ENCODE results near the gene CCDC134.

Gene CCDC134

DNA sequence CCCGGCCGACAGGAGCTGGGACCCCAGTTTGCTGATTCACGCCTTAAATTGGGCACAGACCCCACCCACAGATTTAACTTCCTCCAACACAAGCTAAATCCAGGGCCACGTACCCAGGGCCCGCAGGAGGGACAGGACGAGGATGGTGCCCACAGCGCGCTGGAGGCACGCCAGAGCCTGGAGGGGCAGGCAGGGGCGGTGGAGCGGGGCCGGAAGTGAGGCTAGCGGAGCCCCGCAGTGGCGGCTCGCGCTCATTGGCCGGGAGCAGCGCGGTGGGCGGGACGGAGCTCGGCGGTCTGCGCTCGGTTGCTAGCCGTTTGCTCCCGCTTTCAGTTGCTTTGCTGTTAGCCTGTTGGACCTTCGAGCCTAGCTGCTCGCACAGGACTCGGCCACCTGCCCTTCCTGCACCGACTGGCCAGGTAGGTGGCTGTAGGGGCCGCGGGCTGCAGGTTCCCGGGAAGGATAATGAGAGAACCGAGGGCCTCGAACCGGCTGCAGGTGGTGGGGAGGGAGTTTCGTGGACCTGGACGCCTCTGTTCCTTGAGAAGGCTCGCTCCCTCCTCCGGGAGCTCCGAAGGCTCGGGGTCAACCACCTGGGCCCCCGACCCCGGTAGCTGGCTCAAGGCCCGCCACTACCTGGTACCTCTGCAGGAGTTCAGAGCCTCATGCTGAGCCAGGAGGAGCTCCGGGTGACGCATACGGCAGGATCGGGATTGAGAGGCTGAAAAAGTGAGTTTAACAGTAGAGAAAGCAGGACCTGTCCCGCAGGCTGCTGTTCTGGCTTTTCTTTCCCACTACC, at the start of gene CCDC134:
CCDC134 (plus strand) TSS at position 332 of the 799 bp plus-strand sequence. CDS start 8,212 bp downstream, outside the sequence.
- DNase-seq, result peak; percentile 48

DNA sequence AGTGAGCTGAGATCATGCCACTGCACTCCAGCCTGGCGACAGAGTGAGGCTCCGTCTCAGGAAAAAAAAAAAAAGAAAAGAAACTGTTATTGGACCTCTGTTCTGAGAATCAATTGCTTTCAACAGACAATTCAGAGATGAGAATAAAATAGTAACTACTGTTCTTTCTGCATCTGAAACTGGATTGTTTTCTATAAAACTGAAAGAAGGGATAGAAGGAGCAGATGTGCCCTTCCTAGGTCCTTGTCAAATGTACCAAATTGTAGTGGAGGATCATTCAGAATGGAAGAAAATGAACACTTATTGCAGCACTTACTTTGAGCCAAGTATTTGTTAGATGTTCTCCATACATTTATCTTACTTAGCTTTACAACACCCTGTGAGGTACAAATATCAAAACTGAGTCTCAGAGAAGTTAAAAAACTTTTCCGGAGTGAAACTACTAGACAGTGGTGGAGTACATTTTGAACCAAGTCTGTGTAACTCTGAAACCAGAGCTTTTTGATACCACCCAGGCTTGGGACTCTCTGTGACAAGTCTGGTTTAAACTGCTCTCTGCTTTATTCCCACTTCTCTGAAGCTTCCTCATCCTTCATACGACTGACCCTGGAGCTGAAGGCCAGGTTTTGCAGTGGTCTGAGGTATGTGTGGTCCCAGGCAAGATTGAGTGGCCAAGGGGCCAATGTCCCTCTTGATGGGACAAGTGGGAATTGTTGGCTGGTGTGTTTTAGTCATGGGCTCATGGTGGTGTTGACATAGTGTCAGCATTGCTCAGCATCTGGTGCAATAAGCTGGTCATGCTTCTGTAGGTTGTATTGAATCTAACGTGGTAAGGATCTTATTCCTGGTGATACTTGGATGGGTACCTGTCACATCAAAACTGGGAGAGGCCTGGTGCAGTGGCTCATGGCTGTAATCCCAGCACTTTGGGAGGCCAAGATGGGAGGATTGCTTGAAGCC, 48.2 kb upstream of the CCDC134 start:
- no peak for DNase-seq

DNA sequence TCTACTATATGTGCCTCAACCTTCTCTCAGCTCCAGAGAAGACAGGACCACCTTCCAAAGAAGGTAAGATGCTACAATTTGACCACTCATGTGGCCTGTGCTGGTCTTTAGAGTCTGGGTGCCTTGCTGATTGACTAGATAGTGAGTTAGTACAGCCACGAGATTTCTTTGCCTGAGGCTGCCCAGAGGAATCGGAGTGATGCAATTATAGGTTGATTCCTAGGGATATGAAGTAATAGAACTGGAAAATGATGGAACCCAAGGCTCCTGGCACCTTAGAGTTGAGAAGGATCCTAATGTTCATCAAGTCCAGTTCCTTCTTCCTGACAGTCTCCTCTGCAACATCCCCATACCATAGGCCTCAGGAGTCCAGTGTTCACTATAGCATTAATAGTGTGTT, 46.5 kb upstream of the CCDC134 start:
- DNase-seq, result no peak

DNA sequence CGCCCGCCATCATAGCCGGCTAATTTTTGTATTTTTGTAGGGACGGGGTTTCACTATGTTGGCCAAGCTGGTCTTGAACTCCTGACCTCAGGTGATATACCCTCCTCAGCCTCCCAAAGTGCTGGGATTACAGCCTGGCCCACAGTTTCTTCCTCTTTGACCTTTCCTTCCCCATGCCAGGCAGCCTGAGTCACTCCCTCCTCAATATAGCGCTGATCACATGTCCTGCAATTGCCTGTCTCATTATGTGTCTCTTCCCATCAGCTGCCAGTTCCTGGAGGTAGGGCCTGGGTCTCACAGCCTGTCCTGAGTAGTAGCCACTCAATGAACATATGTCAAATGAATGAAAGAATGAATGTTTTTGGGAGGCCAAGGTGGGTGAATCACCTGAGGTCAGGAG, 43.0 kb upstream of the CCDC134 start:
- no peak for DNase-seq

DNA sequence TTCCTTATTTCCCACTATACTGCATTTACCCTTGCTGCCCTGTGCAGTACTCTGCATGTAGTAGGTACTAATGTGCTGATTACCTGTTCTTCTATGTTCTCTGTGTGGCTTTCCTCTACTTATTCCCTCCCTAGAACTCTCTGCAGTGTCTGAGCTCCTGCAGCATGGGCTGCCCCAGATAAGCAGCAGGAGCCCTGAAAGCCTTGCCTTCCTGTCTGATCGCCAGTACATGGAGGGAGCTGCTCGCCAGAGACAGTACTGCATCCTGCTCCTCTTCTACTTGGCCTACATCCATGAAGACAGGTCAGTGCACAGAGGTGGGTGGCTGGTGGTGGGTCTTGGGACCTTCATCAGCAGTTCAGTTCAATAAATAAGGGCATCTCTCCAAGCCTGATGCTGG, 42.2 kb upstream of the CCDC134 start:
- DNase-seq, result no peak

DNA sequence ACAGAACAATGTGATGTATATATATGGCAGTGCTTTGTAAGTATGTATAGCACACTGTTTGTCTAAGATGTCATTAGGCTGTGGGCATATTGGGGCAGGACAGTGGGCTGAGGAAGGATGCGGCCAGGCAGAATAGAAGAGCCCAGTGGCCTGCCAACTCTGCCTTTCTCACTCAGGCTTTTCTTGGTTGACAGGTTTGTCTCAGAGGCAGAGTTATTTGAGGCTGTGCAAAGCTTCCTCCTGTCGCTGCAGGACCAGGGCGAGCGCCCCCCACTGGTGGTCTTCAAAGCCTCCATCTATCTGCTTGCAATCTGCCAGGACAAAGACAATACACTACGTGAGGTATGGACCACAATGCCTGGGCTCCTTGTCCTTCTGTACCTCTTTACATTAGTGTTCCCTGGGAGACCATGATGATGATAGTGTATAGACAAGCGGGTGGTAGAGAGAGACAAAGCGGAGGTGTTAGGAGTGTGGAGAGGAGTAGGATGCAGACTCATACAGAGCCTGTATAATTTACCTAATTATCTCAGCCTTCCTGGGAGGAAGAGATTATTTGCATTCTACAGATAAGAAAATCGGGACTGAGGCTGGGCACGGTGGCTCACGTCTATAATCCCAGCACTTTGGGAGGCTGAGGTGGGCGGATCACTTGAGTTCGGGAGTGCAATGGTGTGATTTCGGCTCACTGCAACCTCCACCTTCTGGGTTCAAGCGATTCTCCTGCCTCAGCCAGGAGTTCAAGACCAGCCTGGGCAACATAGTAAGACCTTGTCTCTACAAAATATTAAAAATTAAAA, 37.3 kb upstream of the CCDC134 start:
- DNase-seq, result no peak

DNA sequence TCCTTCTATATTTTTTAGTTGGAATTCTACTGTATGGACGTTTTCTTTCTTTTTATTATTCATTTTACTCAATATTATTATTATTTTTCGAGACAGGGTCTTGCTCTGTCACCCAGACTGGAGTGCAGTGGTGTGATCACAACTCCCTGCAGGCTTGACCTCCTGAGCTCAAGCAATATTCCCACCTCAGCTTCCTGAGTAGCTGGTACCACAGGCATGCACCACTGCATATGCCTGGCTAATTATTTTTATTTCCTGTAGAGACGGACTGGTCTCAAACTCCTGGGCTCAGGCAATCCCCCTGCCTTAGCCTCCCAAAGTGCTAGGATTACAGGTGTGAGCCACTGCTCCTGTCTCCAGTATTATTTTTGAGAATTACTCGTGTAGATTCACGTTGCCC, 34.0 kb upstream of the CCDC134 start:
- DNase-seq, result no peak

DNA sequence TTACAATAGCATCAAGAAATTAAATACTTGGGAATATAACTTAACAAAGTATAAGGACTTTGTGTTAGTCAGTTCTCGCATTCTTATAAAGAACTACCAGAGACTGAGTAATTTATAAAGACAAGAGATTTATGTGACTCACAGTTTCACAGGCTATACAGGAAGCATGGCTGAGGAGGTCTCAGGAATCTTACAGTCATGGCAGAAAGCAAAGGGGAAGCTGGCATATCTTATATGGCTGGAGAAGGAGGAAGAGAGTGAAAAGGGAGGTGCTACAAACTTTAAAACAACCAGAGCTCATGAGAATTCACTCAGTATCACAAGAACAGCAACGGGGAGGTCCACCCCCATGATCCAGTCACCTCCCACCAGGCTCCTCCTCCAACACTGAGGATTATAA, 32.0 kb upstream of the CCDC134 start:
- no peak for DNase-seq

DNA sequence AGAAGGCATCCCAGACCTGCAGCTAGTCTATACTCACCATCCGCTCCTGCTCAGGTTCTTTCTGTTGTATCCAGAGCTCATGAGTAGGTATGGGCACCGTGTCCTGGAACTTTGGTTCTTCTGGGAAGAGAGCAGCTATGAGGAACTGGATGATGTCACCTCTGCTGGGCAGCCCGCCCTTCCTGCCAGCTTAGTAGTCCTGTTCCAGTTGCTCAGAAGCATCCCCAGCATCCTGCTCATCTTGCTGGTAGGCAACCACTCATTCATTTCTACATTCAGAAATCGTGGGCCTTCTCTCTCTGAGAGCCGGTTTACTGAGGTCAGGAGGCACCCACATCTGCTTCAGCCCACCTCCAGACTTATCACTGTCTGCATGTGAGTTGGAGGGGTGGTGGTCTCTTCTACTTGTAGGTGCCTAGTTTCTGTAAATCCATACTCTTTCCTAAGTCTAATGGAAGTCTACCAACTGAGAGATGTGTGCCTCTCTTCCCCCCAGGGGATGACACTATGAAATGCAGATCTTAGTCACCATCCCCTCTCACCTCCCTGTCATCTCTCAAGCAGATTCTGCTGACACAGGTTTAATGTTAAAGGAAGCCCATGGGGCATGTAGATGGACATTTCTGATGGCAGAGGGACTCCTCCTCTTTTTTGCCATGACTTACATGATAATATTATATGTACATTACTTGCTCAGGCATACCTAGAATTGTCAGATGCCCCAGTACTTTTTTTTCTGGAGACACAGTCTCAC, 29.6 kb upstream of the CCDC134 start:
- DNase-seq, result no peak

DNA sequence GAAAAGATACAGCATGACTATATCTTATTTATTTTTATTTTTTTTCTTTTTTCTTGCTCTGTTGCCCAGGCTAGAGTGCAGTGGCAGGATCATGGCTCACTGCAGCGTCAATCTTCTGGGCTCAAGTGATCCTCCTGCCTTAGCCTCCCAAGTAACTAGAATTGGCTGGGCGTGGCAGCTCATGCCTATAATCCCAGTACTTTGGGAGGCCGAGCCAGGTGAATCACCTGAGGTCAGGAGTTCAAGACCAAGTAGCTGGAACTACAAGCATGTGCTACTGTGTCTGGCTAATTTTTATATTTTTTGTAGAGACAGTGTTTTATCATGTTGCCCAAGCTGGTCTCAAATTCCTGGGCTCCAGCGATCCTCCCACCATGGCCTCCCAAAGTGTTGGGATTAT, 28.3 kb upstream of the CCDC134 start:
- DNase-seq, result no peak

DNA sequence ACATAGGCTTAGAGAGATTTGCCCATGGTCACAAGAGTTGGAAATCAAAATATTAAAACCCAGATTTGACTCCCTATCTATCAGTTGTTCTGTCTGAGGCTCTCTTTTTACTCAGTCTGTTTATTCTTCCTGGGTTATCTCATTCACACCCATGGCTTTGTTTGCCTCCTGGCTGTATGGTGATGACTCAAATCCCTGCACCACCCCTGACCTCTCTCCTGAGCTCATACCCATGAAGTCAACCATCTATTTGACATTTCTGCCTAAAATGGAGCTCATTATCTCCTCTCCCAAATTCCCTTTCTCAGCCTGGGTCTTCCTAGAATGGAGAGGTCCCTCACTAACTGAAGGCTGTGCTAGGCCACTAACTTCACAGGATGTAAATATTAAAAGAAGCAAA, 27.8 kb upstream of the CCDC134 start:
- no peak for DNase-seq

DNA sequence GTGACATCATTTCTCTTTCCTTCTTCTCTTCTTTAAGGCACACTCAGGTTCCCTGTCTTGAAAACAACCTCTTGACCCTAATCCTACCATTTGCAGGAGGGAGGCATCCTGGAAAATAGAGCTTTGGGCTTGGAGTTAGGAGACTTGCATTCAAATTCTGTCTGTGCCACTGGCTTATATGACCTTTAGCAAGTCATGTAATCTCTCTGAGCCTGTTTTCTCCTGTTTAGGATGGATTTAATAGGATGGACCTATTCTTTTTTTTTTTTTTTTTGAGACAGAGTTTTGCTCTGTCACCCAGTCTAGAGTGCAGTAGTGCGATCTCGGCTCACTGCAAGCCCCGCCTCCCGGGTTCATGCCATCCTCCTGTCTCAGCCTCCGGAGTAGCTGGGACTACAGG, 25.1 kb upstream of the CCDC134 start:
- no peak for DNase-seq

DNA sequence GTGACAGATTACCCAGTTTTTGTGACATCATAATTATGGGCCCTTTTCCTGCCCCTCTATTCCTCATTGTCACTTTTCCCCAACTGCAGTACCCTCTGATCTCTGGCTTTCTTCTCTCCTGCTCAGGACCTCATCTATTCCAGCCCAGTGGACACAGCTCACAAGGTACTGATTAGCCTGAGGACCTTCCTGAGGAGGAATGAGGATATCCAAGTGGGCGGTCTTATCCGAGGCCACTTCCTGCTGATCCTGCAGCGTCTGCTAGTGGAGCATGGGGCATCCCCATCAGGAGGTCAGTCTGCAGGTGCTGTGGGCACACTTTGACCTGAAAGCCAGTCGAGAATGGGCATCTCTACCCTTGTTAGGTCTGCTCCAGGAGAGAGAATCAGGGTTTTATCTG, 24.5 kb upstream of the CCDC134 start:
- DNase-seq, result no peak

DNA sequence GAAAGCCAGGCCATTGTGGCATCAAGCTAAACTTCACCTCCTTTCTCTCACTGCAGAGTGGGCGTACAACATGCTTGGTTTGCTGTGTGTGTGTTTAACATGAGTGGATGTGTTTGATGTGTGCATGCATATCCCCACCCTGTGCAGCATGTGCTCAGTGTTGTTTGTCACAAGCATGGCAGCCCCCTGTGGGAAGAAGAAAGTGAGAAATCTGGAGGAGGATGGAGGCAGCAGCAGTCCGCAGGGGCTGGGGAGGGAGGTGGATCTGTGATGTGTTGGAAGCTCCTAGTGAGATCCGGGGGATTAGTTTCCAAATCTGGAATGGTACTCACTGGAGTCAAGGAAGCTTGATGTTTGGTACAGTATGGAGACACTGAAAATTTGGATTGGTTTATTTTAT, 24.1 kb upstream of the CCDC134 start:
- DNase-seq, result no peak

DNA sequence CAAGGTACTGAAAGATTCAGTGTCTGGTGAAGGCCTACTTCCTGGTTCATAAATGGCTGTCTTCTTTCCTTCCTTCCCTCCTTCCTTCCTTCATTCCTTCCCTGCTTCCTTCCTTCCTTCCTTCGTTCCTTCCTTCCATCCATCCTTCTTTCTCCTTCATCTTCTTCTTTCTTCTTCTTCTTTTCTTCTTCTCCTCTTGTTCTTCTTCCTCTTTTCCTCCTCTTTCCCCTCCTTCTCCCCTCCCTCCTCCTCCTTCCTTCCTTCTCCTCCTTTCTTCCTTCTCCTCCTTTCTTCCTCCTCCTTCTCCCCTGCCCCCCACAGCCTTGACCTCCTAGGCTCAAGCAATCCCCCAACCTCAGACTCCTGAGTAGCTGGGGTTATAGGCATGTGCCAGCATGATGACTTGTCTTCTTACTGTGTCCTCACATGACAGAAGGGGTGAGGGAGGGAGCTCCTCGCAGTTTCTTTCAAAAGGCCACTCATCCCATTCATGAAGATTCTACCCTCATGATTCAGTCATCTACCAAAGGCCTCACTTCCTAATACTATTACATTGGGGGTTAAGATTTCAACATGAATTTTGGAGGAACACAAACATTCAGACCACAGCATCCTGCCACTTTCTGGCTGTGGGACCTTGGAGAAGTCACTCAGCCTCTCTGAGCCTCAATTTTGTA, 22.6 kb upstream of the CCDC134 start:
- no peak for DNase-seq

DNA sequence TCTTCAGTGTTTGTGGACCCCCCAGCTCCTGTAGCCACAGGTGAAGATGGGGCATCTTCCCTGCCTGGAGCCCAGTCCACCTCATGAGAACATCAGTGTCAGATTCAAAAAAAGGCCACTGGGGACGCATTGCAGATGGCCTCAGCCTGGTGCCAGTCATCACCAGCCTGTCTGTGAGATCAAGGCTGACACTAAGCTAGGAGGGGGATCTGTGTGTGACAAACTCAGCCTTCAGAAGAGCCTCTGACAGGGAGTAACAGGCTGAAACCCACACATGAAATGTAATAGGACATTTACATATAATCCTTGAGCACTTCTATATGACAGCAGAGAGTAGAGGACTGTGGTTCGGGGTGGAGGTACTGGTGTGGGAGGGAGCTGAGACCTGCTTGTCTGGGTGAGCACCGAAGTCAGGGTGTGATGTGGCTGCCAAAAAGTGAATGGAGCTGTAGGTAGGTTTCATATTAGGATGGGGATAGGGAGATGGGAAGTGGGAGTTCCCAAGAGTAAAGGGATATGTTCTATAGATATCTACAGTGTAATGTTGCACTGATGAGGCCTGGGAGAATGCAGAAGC, 20.5 kb upstream of the CCDC134 start:
- no peak for DNase-seq

DNA sequence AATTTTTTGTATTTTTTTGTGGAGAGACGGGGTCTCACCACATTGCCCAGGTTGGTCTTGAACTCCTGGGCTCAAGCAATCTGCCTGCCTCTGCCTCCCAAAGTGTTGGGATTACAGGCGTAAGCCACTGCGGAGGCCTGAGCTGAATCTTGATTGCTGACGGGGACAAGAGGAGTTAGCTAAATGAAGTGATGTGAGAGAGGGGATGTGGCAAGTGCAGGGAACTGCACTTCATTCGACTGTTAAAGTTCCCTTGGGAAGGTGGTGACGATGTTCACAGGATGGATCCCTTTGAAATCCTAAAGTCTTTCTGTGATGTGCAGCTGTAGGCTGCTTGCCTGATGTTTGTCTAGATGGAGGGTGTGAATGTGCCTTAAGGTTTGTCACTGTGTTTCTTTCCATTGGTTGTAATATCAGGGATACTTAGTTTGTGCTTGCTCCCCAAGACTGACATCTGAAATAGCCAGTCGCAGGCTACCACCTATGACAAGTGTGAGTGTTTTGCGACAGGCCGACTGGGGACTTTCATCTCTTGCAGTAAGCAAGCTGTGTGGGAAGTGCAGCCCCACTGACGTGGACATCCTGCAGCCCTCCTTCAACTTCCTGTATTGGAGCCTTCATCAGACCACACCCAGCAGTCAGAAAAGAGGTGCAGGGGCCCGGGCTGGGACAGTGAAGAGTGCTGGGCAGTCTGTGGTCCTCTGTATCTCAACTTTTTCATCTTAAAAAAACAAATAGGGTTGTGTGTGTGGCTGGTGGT, 19.6 kb upstream of the CCDC134 start:
- no peak for DNase-seq

DNA sequence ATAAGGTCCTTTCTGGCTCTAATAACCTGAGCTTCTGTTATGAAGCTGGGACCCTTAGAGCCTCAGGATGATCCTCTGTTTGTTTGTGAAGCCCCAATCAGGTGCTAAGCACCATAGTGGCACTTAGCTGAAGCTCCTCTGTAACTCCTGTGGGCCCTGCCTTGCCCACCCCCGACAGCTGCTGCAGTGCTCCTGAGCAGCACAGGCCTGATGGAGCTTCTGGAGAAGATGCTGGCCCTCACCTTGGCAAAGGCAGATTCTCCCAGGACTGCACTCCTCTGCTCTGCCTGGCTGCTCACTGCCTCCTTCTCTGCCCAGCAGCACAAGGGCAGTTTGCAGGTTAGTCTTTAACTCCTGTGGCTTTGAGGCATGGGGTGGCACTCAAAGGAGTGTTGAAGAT, 19.0 kb upstream of the CCDC134 start:
- no peak for DNase-seq

DNA sequence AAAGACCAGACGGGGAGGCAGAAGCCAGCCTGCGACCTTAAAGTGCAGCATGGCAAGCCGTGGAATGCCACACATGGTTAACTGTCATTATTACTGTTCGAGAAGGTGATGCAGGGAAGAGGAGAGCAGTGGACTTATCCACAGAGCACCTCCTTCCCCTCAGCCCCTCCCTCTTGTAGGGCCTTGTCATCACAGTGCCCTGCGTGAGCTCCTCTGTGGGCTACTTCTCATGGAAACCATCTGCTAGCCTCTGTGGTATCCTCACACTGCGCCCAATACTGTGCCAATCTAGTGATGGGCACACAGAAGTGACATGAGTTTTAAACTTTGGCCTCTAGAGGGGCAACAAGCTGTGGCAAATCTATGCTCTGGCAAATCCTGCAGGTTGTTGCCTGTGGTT, 18.2 kb upstream of the CCDC134 start:
- no peak for DNase-seq

DNA sequence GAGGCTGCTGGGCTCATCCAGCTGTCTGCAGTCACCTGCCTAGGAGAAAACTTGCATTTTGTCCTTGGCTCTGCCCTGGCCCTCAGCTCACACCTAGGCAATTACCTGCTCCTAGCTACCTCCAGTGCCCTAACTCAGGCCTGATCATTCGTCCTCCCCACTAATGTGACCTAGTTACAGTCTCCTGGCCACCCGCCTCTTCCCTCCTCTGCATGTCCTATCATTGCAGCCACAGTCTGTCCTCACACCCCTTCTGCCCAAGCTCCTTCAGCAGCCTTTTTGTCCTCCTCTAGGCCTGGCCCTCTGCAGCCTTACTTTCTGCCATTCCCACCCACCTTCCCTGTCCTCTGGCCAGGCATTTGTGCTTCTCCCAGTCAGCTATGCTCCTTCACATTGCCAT, 17.7 kb upstream of the CCDC134 start:
- no peak for DNase-seq

DNA sequence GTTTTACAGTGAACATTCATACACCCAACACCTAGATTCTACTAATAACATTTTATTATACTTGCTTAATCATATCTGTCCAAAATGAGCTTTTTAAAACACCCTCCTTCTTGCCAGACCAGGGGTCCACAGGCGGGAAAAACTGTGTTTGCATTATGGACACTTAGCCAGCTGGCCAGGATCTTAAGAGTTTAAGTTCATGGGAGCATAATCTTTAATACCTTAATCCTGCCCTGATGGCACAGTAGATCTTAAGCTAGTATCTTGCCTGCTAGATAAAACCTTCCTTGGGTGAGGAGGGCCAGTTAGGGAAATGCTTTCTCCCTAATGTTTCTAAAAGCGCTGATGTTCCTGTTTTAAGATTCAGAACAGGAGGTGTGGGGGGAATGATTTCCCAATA, 13.1 kb upstream of the CCDC134 start:
- no peak for DNase-seq
